HEK293 (cell line): ENCODE measurements around the gene NFE2L2.
A peak's percentile ranks its signal among the peaks of the same experiment; 100 is the strongest.

Experiments
- CTCF ChIA-PET: fragments of 350-600 bp; formaldehyde crosslinking; extraction: SDS; loops from one replicate; lab custom pipeline; 2021; ENCODE audit warnings: antibody characterized with exemption; lab: Yijun Ruan, JAX
- POLR2A ChIA-PET: fragments of 300-600 bp; formaldehyde crosslinking; extraction: SDS; loops from one replicate; lab custom pipeline; 2020; ENCODE audit warnings: antibody characterized with exemption, inconsistent platforms; lab: Yijun Ruan, JAX
- H3K27ac ChIP-seq: fragments of 200-500 bp; sonication (Bioruptor generic); 2 replicates; pipeline ENCODE4 v1.5.1; 2014; ENCODE audit warnings: low read depth, low read length, control low read depth, inconsistent platforms; ENCODE audit errors: extremely low read depth
- H3K36me3 ChIP-seq, 2 experiments: fragments of 200-500 bp in 1 of 2; sonication (Bioruptor generic) in 1 of 2; 1 replicate in 1 of 2; 2 replicates in 1 of 2; pipeline ENCODE4 v1.5.1; 2014 to 2017; ENCODE audit warnings: inconsistent platforms in 2 of 2, low read length in 2 of 2; ENCODE audit not compliant: control insufficient read depth in 2 of 2, insufficient read depth in 1 of 2
- H3K4me1 ChIP-seq: fragments of 200-500 bp; sonication (Bioruptor generic); 2 replicates; pipeline ENCODE4 v1.5.1; 2014; ENCODE audit warnings: mild to moderate bottlenecking, low read length, inconsistent platforms; ENCODE audit not compliant: control insufficient read depth, insufficient read depth
- H3K4me3 ChIP-seq: 2 replicates; pipeline ENCODE4 v1.5.1; 2011; ENCODE audit warnings: low read depth, mild to moderate bottlenecking, control low read depth, low read length, moderate library complexity
- H3K9me3 ChIP-seq: fragments of 200-500 bp; sonication (Bioruptor generic); 2 replicates; pipeline ENCODE4 v1.5.1; 2014; ENCODE audit warnings: low read depth, low read length, inconsistent platforms; ENCODE audit not compliant: control insufficient read depth, insufficient read depth
- EGR2 ChIP-seq: fragments of 450-650 bp; formaldehyde crosslinking; IDR thresholded peaks from 2 replicates; pipeline ENCODE4 v1.5.1; 2016; ENCODE audit warnings: low read depth, missing biosample characterization, missing genetic modification characterization
- GLIS1 ChIP-seq: fragments of 450-650 bp; formaldehyde crosslinking; IDR thresholded peaks from 2 replicates; pipeline ENCODE4 v1.5.1; 2016; ENCODE audit warnings: missing biosample characterization, missing genetic modification characterization
- KLF1 ChIP-seq: fragments of 450-650 bp; formaldehyde crosslinking; IDR thresholded peaks from 2 replicates; pipeline ENCODE4 v1.5.1; 2016; ENCODE audit warnings: missing biosample characterization, missing genetic modification characterization
- KLF8 ChIP-seq: fragments of 450-650 bp; formaldehyde crosslinking; IDR thresholded peaks from 2 replicates; pipeline ENCODE4 v1.5.1; 2016; ENCODE audit warnings: missing biosample characterization, missing genetic modification characterization
- SP7 ChIP-seq: fragments of 450-650 bp; formaldehyde crosslinking; IDR thresholded peaks from 2 replicates; pipeline ENCODE4 v1.5.1; 2016; ENCODE audit warnings: missing biosample characterization, missing genetic modification characterization
- WT1 ChIP-seq: fragments of 450-650 bp; formaldehyde crosslinking; IDR thresholded peaks from 2 replicates; pipeline ENCODE4 v1.5.1; 2016; ENCODE audit warnings: missing biosample characterization, missing genetic modification characterization
- ZBTB1 ChIP-seq: fragments of 450-650 bp; formaldehyde crosslinking; IDR thresholded peaks from 2 replicates; pipeline ENCODE4 v1.5.1; 2016; ENCODE audit warnings: missing biosample characterization, missing genetic modification characterization
- ZFHX2 ChIP-seq: fragments of 450-650 bp; formaldehyde crosslinking; conservative IDR thresholded peaks from 2 replicates; pipeline ENCODE4 v1.5.1; 2016; ENCODE audit warnings: missing biosample characterization, missing genetic modification characterization
- ZNF214 ChIP-seq: fragments of 450-650 bp; formaldehyde crosslinking; IDR thresholded peaks from 2 replicates; pipeline ENCODE4 v1.5.1; 2017; ENCODE audit warnings: missing biosample characterization, mild to moderate bottlenecking, missing genetic modification characterization, borderline replicate concordance
- ZNF248 ChIP-seq: fragments of 450-650 bp; formaldehyde crosslinking; IDR thresholded peaks from 2 replicates; pipeline ENCODE4 v1.5.1; 2017; ENCODE audit warnings: missing biosample characterization, missing genetic modification characterization
- ZNF621 ChIP-seq: fragments of 450-650 bp; formaldehyde crosslinking; IDR thresholded peaks from 2 replicates; pipeline ENCODE4 v1.5.1; 2017; ENCODE audit warnings: missing biosample characterization, missing genetic modification characterization
- ZNF623 ChIP-seq: fragments of 450-650 bp; formaldehyde crosslinking; IDR thresholded peaks from 2 replicates; pipeline ENCODE4 v1.5.1; 2016; ENCODE audit warnings: missing biosample characterization, missing genetic modification characterization
- ZNF626 ChIP-seq: fragments of 450-650 bp; sonication (Bioruptor Pico); formaldehyde crosslinking; IDR thresholded peaks from 2 replicates; pipeline ENCODE4 v1.5.1; 2018; ENCODE audit warnings: missing biosample characterization, missing genetic modification characterization, inconsistent platforms
- ZNF76 ChIP-seq: fragments of 450-650 bp; formaldehyde crosslinking; IDR thresholded peaks from 2 replicates; pipeline ENCODE4; 2016; ENCODE audit warnings: low read depth, missing biosample characterization, missing genetic modification characterization, borderline replicate concordance
- TF ChIP-seq, protein P1 (sequence below): fragments of 450-650 bp; formaldehyde crosslinking; IDR thresholded peaks from 2 replicates; pipeline ENCODE4 v1.5.1; 2017; ENCODE audit warnings: missing biosample characterization, missing genetic modification characterization
- TF ChIP-seq, protein P2 (sequence below): fragments of 450-650 bp; formaldehyde crosslinking; IDR thresholded peaks from 2 replicates; pipeline ENCODE4 v1.5.1; 2016; ENCODE audit warnings: missing biosample characterization, missing genetic modification characterization
- TF ChIP-seq, protein P3 (sequence below): fragments of 450-650 bp; formaldehyde crosslinking; IDR thresholded peaks from 2 replicates; pipeline ENCODE4 v1.5.1; 2016; ENCODE audit warnings: missing biosample characterization, missing genetic modification characterization
- TF ChIP-seq, protein P4 (sequence below): fragments of 450-650 bp; formaldehyde crosslinking; IDR thresholded peaks from 2 replicates; pipeline ENCODE4 v1.5.1; 2016; ENCODE audit warnings: missing biosample characterization, missing genetic modification characterization
- TF ChIP-seq, protein P5 (sequence below): fragments of 450-650 bp; formaldehyde crosslinking; IDR thresholded peaks from 2 replicates; pipeline ENCODE4 v1.5.1; 2016; ENCODE audit warnings: missing biosample characterization, missing genetic modification characterization
- TF ChIP-seq, protein P6 (sequence below): fragments of 450-650 bp; formaldehyde crosslinking; IDR thresholded peaks from 2 replicates; pipeline ENCODE4 v1.5.1; 2016; ENCODE audit warnings: missing biosample characterization, missing genetic modification characterization

NFE2L2 gene

DNA sequence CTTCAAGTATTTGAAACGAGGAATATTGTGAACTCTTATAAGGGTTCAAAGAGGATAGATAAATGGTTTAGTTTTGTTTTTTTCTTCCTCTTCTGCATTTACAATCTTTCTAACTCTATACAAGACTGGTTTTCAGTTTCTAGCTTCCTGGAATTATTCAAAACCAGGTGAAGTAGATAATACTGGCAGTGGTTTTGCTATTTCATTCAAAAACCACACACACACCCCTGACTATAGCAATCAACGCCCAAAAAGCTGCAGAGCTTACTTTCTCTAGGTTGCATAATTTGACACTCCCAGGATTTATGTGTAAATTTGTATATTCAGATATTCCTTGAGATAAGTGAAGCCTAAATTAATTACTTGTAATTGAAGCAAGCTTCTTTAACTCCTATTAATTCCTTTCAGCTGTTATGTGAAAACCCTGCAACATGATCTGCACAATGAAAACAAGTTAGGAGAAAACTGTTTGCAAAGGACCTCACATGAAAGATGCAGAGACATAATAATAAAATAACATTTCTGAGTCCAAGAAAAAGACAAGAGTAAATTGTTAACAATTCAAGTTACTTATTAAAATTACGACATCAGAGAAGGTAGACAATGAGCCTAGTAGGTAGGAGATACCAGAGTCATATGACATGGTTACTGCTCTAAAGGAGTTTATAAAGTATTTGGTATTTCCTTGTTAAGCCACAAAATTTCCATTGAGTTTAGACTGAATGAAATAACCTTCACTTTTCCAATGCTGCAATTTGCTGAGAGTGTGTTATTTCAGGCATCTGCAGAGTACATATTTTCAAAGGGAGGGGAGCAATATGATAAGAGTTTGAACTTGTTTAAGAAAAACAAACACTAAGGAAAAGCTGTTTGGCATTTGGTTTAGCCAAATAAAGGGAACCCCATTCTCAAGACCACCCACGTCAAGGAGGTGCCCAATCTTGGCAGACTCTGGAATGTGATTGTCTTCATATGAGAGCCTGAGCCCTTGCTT, 1.6 kb upstream of the NFE2L2 start:
- Histone ChIP-seq H3K27ac (no peak overlapping the region), H3K4me1 (peaks cover 10% of the 10 kb centered on the region), H3K36me3 (no peaks in the 10 kb centered on the region), H3K4me3 (no peak overlapping the region), H3K9me3 (no peaks in the 10 kb centered on the region)
- ChIA-PET POLR2A (interaction anchor here (1.6 to 3.2 kb wide), 5 partner anchors 7 to 54 kb away, joined by 6 to 23 read pairs (median 8); partner anchors contain the start of gene HNRNPA3), CTCF (interaction anchor here (0.7 to 2.6 kb wide), 7 partner anchors 16 to 1139 kb away, joined by 3 to 17 read pairs (median 3); no protein-coding TSS in a partner anchor)
- TF ChIP-seq, protein P1, sequence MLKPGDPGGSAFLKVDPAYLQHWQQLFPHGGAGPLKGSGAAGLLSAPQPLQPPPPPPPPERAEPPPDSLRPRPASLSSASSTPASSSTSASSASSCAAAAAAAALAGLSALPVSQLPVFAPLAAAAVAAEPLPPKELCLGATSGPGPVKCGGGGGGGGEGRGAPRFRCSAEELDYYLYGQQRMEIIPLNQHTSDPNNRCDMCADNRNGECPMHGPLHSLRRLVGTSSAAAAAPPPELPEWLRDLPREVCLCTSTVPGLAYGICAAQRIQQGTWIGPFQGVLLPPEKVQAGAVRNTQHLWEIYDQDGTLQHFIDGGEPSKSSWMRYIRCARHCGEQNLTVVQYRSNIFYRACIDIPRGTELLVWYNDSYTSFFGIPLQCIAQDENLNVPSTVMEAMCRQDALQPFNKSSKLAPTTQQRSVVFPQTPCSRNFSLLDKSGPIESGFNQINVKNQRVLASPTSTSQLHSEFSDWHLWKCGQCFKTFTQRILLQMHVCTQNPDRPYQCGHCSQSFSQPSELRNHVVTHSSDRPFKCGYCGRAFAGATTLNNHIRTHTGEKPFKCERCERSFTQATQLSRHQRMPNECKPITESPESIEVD (tag by site-specific recombination) = peak; percentile 86
- TF ChIP-seq, protein P2, sequence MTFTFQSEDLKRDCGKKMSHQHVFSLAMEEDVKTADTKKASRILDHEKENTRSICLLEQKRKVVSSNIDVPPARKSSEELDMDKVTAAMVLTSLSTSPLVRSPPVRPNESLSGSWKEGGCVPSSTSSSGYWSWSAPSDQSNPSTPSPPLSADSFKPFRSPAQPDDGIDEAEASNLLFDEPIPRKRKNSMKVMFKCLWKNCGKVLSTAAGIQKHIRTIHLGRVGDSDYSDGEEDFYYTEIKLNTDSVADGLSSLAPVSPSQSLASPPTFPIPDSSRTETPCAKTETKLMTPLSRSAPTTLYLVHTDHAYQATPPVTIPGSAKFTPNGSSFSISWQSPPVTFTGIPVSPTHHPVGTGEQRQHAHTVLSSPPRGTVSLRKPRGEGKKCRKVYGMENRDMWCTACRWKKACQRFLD (tag by site-specific recombination) = no peak
- TF ChIP-seq SP7 (tag by site-specific recombination) = 0 out of 2 replicates have a peak, but pooled peaks have one; percentile 13

DNA sequence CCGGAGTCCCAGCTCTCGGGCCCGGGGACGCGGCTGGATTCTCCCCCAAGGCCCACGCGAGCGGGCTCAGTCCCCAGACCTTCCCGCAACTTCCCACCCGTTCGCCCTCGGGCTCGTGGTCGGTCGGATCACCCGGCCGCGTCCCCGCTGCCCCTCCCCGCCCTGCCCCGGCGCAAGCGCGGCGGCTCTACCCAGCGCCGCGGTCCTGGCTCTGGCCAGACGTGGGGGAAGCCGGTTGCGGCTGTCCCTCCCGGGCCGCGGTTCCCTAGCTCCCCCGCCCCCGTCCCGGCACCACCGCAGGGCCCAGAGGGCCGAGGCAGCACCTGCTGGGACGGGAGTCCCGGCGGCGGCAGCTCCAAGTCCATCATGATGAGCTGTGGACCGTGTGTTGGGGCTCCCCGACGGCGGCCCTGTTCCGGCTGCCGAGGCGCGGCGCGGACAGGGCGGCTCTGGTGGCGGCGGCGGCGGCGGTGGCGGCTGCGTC, 276 bp downstream of the NFE2L2 start:
- Histone ChIP-seq H3K4me1 (peaks cover 12% of the 10 kb centered on the region), H3K36me3 (no peaks in the 10 kb centered on the region)

DNA sequence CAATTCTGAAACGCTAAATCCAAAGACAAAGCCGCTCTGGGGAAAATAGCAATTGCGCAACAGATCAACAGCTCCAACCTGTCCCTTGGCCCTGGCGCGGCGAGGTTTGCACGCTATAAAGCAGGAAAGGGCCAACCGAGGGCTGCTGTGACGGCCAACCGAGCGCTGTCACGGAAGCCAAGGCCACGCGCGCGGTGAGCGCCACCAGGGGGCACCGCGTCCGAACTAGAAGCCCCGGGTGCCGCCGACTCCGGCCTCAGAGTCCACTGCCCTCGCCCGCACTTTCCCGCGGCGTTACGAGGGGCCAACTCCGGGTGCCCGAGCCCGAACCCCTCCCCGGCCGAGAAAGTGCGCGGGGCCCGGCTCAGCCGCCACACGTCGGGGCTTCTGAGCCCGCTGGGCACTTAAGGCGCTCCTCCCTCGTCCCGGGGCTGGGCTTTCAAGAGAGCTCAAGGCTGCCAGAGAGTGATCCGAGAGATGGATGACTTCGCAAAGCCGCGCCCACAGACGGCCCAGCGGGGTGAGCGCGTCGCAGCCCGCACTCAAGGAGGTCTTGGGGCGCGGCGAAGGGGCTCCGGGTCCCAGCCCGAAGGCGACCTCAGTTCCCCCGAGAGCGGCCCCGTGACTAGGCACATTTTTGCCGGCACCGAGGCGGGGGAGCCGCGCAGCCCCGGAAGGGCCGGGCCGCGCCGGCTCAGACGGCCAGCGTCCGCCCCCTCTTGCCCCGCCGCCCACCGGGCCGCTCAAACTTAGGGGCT, 897 bp downstream of the NFE2L2 start:
- Histone ChIP-seq H3K9me3 (no peaks in the 10 kb centered on the region), H3K27ac (peak overlapping the region; percentile 96), H3K4me3 (peak overlapping the region; percentile 95), H3K36me3 (no peaks in the 10 kb centered on the region), H3K4me1 (peaks cover 12% of the 10 kb centered on the region)
- POLR2A ChIA-PET = interaction anchor here (0.6 to 3.2 kb wide), 17 partner anchors 9 to 465 kb away, joined by 3 to 23 read pairs (median 4); partner anchors contain the start of gene HNRNPA3
- CTCF ChIA-PET = interaction anchor here (0.6 to 2.8 kb wide), 33 partner anchors 10 to 1136 kb away, joined by 3 to 25 read pairs (median 4); no protein-coding TSS in a partner anchor
- TF ChIP-seq GLIS1 (tag by site-specific recombination) = peak; percentile 66; the same call in 1 of the 2 replicates
- 0 out of 2 replicates have a peak, but pooled peaks have one; percentile 31 for TF ChIP-seq WT1 (tag by site-specific recombination)
- TF ChIP-seq, protein P3, sequence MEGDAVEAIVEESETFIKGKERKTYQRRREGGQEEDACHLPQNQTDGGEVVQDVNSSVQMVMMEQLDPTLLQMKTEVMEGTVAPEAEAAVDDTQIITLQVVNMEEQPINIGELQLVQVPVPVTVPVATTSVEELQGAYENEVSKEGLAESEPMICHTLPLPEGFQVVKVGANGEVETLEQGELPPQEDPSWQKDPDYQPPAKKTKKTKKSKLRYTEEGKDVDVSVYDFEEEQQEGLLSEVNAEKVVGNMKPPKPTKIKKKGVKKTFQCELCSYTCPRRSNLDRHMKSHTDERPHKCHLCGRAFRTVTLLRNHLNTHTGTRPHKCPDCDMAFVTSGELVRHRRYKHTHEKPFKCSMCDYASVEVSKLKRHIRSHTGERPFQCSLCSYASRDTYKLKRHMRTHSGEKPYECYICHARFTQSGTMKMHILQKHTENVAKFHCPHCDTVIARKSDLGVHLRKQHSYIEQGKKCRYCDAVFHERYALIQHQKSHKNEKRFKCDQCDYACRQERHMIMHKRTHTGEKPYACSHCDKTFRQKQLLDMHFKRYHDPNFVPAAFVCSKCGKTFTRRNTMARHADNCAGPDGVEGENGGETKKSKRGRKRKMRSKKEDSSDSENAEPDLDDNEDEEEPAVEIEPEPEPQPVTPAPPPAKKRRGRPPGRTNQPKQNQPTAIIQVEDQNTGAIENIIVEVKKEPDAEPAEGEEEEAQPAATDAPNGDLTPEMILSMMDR (tag by site-specific recombination) = peak; percentile 99
- no peak for TF ChIP-seq ZNF214
- TF ChIP-seq ZNF623 (tag by site-specific recombination) = 0 out of 2 replicates have a peak, but pooled peaks have one; percentile 22
- TF ChIP-seq ZBTB1 = peak; percentile 91; the same call in 1 of the 2 replicates
- TF ChIP-seq, protein P4, sequence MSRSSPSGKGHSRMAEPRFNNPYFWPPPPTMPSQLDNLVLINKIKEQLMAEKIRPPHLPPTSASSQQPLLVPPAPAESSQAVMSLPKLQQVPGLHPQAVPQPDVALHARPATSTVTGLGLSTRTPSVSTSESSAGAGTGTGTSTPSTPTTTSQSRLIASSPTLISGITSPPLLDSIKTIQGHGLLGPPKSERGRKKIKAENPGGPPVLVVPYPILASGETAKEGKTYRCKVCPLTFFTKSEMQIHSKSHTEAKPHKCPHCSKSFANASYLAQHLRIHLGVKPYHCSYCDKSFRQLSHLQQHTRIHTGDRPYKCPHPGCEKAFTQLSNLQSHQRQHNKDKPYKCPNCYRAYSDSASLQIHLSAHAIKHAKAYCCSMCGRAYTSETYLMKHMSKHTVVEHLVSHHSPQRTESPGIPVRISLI (tag by site-specific recombination) = peak; percentile 56; the same call in 1 of the 2 replicates
- TF ChIP-seq ZNF248 (tag by site-specific recombination) = no peak
- TF ChIP-seq KLF1 (tag by site-specific recombination) = 0 out of 2 replicates have a peak, but pooled peaks have one; percentile 52
- TF ChIP-seq, protein P5, sequence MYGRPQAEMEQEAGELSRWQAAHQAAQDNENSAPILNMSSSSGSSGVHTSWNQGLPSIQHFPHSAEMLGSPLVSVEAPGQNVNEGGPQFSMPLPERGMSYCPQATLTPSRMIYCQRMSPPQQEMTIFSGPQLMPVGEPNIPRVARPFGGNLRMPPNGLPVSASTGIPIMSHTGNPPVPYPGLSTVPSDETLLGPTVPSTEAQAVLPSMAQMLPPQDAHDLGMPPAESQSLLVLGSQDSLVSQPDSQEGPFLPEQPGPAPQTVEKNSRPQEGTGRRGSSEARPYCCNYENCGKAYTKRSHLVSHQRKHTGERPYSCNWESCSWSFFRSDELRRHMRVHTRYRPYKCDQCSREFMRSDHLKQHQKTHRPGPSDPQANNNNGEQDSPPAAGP (tag by site-specific recombination) = peak; percentile 82; the same call in 1 of the 2 replicates
- TF ChIP-seq, protein P6, sequence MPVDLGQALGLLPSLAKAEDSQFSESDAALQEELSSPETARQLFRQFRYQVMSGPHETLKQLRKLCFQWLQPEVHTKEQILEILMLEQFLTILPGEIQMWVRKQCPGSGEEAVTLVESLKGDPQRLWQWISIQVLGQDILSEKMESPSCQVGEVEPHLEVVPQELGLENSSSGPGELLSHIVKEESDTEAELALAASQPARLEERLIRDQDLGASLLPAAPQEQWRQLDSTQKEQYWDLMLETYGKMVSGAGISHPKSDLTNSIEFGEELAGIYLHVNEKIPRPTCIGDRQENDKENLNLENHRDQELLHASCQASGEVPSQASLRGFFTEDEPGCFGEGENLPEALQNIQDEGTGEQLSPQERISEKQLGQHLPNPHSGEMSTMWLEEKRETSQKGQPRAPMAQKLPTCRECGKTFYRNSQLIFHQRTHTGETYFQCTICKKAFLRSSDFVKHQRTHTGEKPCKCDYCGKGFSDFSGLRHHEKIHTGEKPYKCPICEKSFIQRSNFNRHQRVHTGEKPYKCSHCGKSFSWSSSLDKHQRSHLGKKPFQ (tag by site-specific recombination) = peak; percentile 56; the same call in 1 of the 2 replicates

More for the DNA sequence above, 276 bp downstream of the NFE2L2 start:
- POLR2A ChIA-PET = interaction anchor here (0.6 to 3.2 kb wide), 18 partner anchors 9 to 464 kb away, joined by 3 to 23 read pairs (median 6); partner anchors contain the start of gene HNRNPA3
- Histone ChIP-seq H3K27ac (peak overlapping the region; percentile 96), H3K4me3 (peak overlapping the region; percentile 95), H3K9me3 (no peaks in the 10 kb centered on the region)
- CTCF ChIA-PET = interaction anchor here (0.7 to 2.8 kb wide), 22 partner anchors 9 to 1137 kb away, joined by 3 to 25 read pairs (median 4); no protein-coding TSS in a partner anchor
- 0 out of 2 replicates have a peak, but pooled peaks have one; percentile 11 for TF ChIP-seq ZNF626 (tag by site-specific recombination)
- TF ChIP-seq ZNF76 (tag by site-specific recombination) = peak; percentile 78; the same call in 1 of the 2 replicates
- TF ChIP-seq KLF8 = peak; percentile 63; the same call in 1 of the 2 replicates
- no peak for TF ChIP-seq ZNF621
- TF ChIP-seq ZFHX2 (tag by site-specific recombination) = no peak
- 0 out of 2 replicates have a peak, but pooled peaks have one; percentile 21 for TF ChIP-seq EGR2 (tag by site-specific recombination)
